SH-SY5Y (cell line): ENCODE data around the gene OIP5.

Experiments
- GATA2 ChIP-seq: IDR thresholded peaks from 2 replicates; pipeline ENCODE4 v1.6.1; 2011; ENCODE audit warnings: mild to moderate bottlenecking, low read depth, low read length
- GATA3 ChIP-seq: IDR thresholded peaks from 2 replicates; pipeline ENCODE4 v1.6.1; 2011; ENCODE audit warnings: low read depth, mild to moderate bottlenecking, low read length, moderate library complexity

GRCh38 chr15:41285285-41285684 is 47.1 kb downstream of the OIP5 start:
- no peak for TF ChIP-seq GATA3
- no peak for TF ChIP-seq GATA2
